CD4-positive, alpha-beta T cell treated with Interleukin-4 for 1 hour (primary cell): ENCODE data around the gene MYLK.
"Not testable (repeated sequence)": the region's sequence is repeated elsewhere in the genome, so short reads cannot be mapped to it uniquely, and the experiment has no call there.

ENCODE experiments used
- DNase-seq, 2 donors: peaks; one replicate each; pipeline ENCODE4 v3.0.0-alpha.2; 2020 to 2022

MYLK gene

DNA sequence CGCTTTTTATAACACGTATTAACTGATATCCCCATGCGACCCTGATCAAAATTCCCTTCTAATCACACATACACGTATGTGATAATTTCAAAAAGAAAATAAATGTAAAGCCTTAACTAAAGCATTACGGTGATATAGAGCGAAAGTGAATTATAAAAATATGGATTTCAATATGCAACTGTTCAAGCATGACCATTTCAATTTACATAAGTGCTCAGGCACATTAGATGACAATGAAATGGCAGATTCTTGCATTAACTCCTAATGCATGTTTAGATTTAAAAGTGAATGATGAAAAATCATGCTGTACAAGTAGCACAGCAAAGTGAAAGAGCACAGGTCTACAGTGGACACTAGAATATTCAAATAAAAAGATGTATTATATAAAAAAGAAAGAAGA is 140.1 kb downstream of the MYLK start:
- no peak for DNase-seq

DNA sequence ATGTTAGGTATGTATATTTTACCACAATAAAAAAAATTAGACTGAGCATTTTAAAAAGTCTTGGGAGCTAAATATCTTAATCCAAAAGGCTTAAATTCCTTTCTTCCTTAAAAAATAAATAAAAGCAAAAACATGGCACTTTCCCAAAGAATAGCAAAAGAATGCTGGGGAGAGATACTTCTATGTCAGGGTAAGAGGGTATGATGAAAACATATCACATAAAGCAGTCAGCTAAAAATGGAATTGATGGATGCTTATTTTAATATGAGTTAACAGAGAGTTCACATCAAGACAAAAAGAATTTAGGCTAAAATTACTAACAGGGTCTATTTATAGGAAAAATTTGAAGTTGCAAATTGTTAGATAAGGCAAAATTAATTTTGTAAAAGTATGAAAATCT is 141.0 kb downstream of the MYLK start:
- DNase-seq = no peak

DNA sequence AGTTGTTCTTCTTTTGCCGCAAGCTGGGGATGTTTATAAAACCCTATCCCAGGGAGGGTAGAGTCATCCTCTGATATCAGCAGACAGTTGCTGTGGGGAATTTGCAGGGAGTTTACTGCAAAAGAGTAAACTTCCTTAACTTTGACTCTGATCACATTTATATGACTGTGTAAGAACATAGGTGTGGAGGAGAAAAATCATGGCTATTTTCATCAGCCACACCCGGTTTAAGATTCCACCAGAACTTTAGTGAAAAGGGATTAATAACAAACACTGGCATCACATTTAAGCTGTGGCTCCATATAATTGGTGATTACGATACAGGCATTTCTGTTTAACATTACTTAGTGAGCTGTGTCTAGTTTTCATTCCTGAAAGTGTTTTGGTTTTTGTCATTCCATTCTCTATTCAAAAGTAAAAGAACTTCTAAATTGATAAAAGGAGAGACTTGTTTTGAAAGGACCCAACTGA is 143.1 kb downstream of the MYLK start:
- DNase-seq = no peak

DNA sequence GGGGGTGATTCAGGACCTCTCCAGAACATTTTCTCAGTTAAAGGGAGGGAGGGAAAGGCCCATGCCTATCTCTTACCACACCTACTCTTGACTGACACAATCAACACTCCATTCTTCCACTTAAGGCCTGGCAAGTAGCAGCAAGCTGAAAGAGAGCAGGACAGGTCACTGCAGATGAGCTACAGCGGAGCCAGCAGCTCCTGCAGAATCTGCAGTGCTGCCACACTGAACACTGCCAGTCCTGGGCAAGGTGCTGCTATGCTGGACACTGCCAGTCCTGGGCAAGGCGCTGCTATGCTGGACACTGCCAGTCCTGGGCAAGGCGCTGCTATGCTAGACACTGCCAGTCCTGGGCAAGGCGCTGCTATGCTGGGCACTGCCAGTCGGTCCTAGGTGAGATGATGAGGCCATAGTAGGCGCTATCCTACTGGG is 143.7 kb downstream of the MYLK start:
- no peak for DNase-seq

DNA sequence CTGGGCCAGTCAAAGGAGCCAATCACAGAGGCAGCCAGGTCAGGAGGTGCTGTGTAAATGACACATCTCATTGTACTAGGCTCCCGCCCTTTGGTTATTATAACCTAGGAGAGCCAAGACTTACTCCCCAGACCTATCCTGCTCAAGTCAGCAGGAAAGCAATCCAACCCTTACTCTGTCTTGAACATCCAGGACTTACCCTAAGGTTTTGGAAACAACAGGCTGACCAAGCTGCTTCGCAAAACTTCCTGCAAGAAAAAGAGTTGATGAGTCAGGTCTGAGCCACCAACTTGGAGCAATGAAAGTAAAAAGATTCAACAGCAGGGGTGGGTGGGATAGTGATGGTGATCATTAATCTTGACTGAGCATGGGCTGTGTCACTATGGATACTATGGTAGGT is 144.4 kb downstream of the MYLK start:
- DNase-seq = no peak

DNA sequence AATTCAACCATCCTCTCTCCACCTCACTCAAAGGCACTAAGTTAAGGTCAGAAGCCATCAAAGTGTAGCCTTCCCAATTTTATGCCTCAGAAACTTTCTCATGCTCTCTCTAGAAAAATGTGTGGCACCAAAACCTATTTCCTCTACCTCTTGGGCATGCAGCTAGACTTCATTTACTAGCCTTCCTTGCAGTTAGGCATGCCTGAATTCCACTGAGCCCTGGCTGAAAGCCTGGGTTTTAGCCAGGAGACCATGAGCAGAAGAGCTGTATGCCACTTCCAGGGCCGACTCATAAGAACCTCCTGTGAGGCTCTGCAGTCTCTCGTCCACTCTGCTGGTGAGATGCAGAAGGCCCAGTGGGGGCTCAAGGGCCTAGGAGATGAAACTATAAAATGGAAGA is 145.0 kb downstream of the MYLK start:
- DNase-seq = no peak

DNA sequence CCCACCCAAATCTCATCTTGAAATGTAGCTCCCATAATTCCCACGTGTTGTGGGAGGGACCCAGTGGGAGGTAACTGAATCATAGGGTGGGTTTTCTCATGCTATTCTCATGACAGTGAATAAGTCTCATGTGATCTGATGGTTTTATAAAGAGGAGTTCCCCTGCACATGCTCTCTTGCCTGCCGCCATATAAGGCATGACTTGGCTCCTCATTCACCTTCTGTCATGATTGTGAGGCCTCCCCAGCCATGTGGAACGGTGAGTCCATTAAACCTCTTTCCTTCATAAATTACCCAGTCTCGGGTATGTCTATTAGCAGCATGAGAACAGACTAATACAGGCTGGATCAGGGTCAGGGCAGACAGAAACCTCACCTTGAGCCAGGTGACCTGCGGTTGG is 145.6 kb downstream of the MYLK start:
- not testable (repeated sequence) for DNase-seq

DNA sequence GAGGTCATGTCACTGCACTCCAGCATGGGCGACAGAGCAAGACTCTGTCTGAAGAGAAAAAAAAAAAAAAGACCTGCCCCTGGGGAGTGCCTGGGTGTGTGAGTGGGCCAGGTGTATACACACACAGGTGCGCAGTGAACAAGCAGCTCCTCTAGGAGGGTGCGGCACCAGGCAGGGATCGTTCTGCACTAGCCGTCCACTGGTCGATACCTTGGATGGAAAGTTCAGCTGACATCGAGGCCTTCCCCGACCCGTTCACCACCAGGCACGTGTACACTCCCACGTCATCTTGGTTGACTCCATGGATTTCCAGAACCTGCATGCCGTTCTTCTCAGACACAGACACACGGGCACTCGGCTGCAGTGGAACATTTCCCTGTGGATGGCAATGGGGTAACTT is 147.0 kb downstream of the MYLK start:
- no peak for DNase-seq

DNA sequence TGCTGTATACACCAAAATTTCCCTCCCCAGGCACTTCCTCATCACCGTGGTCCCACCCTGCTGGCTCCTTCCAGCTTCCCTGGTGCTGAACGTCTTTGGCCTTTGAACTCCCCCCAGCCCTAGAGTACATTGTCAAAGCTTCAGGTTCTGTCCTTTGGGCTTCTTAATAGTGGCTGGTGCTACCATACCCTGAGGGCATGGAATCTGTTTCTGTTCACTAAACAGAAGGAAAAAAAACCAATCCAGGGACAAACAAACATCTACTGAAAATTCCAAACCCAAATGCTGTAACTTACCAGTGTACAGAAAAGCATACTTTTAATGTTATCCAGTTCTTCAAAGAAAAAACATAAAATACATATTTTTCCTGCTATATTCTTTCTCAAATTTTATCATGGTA is 148.7 kb downstream of the MYLK start:
- DNase-seq = no peak

DNA sequence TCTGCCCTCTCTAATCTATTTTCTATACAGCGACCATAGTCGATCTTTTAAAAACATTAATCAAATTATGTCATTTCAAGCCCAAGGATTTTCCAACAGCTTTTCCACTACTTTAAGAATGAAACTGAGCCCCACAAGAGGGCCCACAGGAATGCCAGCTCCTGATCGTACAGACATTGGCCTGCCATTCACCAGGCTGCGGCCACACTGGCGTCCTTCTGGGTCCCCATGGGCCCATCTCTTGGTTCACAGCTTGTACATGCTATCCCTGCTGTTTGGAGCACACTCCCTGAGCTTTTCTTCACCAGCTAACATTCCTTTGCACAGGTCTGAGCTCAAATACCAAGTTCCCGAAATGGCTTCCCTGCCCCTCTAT is 149.6 kb downstream of the MYLK start:
- no peak for DNase-seq

DNA sequence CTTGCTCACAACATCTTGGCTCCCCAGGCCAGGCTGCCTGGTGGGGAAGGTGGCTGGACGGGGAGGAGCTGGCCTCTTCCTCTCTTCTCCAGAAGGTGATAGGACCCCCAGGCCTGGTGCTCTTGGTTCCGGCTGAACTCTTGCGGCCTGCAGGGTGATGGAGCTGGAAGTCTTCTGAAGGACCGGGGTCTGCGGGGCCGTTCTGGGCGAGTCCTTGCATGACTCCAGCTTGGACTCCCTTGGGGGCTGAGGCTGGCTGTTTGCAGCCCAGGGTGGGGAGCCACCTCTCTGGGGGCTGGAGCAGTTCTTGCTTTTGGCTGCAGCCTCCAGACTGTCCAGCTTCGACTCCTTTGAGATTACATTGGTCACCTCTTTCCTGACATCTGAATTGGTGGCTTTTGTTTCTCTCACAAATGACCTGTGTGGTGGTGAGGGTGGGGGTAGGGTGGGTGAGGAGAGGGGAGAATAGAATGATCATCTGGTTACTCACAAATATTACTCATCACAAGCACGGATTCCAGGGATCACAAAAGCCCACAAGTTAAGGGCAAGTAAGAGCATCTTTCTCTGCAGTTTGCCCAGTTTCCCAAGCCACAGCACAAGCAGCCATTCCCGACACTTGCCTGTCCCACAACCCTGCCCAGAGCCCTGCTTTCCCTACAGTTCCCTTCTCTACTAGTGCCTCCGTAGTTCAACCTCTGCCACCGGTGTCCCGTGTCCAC is 150.2 kb downstream of the MYLK start:
- DNase-seq = no peak

DNA sequence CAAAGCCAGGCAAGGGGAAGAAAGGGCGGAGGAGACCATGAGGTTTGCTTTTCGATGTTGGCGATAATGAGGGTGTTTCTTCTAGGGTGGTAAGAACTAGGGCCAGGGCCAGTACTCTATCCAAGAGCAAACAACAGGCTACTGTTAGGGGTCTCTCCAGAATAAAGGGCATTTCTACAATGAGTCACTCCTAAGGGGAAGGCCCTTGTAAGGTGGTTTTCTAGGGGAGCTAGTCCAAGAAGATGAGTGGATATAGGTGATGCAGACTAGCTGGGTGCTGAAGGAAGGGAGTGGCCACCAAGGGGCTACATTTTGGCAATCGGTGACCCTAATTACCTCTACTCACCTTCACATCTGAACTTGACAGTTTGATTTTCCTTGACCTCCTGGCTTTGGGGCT is 150.8 kb downstream of the MYLK start:
- no peak for DNase-seq

DNA sequence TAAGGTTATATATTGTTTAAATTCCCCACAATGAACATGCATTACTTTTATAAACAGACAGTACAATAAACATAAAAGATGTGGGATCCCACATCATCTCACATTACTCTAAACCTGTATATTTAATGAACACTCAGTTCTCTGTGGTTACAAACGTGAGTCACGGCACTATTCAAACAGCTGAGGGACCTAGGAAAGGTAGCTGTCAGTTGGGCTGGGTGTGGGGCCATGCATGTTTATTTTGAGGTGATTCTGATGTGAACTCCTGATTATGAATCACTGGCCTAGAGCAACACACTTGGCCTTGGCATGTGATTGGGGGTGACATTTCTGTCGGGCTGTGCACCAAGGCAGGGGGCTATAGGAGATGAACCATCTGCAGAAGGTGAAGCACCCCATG is 151.7 kb downstream of the MYLK start:
- no peak for DNase-seq

DNA sequence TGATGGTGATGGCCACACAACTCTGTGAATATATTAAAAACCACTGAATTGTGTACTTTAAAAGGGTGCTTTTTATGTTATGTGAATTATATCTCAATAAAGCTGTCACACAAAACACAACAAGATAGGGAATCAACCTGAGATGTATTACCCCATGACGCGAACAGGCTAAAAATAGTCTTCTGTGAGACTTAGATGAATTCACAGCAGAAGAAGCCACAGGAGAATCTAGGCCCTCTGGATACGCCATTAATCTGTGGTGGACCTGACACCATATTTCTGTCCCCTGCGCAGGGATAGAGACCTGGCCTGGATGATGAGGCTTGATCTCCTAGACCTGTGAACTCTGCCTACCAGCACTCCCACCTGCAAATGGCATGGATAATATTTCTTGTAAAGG is 153.3 kb downstream of the MYLK start:
- no peak for DNase-seq

DNA sequence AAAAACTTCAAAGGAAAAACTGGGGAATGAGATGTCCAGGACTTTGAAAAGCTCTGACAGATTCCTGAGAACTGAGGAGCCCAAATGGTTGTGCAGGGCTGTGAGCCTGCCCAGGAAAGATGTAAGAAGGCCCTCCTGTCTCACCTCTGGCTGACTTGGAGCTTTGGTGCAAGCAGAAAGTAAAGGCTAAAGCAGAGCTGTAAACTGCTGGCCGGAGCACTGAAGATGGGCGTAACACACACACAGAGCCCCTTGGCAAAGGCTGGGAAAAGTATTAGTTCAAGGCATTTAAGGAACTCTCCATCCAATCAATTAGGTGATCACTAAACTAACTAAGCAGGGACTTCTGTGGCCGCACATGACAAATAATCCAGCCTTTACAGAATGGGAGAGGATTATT is 155.1 kb downstream of the MYLK start:
- DNase-seq = no peak

DNA sequence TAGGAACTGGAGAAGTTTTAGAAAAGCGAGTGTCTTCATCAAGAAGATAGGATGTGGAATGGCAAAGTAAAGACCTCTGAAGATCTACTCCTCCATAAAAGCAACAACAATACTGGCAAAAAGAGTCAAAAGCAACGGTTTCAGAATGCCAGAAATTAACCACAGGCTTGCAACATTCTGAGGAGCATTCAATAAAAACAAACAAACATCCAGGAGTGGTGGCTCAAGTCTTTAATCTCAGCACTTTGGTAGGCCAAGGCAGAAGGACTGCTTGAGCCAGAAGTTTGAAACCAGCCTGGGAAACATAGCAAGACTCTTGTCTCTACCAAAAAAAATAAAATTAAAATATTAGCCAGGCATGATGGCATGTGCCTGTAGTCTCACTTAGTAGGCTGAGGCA is 156.1 kb downstream of the MYLK start:
- no peak for DNase-seq

DNA sequence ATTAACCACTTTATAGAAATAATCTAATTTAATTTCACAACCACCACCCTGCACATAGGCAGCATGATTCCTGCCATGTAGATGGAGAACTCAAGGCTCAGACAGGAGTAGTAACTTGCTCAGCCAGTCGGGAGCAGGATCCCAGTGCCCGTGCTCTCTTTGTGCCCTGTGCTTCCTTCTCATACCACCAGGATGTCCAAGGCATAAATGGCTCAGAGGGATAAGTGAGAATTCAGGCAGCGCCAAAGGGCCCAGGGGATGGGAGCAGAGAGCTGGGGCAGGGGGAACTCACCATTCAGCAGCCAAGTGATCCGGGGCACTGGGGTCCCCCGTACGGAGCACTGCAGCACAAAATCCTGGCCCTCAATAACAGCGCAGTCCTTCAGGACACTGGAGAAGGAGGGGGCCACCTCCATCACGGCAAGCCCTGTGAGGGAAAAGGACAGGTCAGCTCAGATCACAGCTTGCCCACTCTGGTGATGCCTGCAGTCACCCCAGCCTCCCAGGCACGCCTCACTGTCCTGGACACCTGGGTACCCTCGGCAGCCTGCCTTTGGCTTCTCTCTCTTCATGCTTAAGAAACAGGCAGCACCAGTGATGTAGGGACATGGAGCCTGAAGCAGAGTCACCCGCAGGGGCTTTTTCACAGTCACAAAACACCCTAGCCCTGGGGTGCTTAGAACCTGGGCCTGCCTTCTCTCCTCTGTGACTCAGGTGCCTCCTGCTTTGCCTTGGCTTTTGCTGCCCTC is 158.3 kb downstream of the MYLK start:
- DNase-seq = no peak

DNA sequence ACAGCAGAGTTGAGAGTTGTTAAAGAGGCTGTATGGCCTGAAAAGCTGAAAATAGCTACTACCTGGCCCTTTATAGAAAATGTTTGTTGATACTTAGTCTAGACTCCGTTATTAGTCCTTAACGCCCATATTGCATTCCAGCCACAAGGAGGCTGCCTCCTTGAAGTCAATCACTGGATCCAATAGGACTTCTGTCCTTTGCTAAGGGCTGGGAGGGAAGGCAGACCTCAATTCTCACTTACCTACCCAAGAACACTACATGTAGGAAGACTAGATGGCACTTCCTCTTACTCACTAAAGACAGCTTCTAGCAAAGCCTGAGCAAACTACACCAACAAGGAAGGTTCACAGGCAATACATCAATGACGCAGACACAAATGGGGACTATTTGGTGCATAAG is 159.8 kb downstream of the MYLK start:
- no peak for DNase-seq

DNA sequence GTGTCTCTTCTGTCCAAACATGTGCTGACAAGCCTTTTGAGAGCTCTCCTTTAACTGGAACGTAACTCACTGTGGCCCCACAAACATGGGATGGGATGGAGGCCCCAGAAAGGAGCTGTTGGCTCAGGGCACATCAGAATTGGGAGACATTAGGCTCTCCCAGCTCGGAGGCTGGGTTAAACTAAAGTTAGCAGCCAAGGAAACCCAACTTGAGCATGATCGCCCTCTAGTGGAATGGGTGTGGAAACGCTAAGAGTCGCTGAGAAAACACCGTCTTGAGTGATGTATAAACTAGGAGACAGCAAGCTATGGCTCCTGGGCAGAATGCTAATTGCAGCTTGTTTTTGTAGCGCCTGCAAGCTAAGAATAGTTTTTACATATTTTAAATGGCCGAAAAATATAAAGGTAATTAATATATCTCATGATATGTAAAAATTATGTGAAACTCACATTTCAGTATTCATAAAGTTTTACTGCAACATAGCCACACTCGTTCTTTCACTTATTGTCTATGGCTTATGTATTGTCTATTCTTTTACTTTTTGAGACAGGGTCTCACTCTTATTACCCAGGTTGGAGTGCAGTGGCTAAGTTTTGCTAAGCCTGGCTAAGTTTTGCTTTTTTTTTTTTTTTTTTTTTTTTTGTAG is 160.5 kb downstream of the MYLK start:
- peak; percentile 47 to 57 for DNase-seq

DNA sequence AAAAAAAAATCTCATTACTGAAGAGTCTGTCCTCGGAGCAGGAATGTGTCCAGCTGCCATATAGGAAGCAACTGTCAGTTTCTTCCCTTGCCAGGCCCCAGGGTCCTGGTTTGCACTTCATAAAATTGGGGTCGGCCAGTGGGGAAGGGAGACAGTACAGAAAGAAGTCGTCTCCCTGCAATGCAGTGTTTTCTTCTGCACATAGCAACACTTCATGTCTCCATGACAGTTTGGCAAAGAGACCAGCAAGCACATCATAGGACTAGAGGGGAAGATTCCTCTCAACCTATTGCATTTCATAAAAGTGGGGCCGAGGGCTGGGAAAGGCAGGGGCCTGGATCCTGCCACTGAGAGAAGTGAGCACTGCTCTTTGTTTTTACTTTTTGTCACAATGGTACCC is 161.1 kb downstream of the MYLK start:
- DNase-seq = no peak

DNA sequence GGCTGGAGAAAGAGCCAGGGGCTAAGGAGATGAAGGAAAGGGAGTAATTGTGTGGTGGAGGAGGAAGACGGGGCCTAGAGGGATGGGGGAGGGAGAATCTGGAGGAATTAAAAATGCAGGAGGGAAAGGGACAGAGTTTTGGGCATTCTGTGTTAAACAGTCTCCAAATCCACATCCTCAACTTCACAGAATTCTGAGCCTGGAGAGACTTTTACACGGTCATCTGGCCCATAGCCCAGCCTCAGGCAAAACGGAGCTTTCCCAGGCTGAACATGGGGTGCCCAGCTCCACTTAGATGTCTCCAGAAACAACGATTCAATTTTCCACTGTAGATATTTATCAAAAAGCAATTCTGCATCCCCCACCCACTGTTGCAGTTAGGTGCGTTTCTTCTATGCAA is 161.7 kb downstream of the MYLK start:
- no peak for DNase-seq

DNA sequence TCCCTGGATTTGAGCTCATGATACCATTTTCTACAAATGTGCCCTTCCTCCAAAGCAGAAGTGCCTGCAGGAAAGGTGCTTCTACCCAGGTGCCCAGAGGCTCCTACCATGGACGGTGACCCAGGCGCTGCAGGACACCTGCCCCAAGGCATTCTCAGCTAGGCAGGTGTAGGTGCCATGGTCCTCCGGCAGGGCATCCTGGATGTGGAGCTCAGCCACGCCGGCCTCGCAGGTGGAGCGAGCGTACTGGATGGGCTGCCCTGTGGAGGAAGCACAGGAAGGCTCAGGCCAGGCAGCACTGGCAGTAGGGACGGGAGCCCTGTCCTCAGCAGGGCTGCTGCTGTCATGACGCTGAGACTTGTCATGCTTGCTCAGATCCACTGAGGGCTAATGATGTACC is 162.1 kb downstream of the MYLK start:
- no peak for DNase-seq

DNA sequence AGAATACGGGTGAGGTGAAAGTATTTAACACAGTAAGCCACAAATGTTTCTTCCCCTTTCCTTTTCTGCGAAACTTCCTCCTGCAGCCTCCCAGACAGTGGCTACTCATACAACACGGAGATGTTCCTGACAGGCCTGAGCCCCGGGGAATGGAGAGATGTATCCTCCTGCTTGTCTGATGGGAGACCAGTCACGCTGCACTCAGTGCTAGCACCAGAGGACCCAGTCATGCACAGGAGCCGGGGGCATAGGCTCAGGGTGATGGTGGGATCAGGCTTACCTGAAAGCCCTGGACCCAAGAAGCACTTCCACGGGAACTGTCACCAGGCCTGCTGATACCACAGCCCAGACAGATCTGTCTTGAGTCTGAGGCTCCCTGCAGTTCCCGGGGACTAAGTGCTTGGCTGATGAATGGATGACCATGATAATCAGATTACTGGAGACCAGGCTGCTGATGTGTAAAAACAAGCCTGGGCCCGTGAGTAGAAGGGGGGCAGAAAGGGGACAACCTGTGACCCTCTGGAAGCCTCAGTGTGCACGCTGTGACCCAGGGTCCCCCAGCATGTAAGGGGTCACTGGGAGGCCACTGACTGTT is 162.9 kb downstream of the MYLK start:
- DNase-seq = not testable (repeated sequence)

DNA sequence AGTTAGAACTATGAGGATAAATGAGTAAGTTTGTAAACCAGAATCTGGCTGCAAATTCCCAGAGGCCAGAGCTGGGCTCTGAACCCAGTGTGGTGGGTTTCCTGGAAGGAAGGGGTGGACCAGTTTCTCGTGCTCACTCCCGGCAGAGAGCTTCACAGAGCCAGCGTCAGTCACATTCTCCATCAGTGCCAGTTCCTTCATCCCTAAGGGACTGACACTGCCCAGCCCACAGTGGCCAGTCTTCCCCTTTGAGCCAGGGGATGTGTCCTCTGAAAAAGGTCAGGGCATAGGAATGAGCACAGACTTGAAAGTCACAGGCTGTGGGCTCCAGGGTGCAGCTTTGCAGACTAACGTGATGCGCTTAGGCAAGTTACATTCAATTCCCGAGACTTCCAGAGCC is 163.5 kb downstream of the MYLK start:
- DNase-seq = no peak
